ENCODE data around the gene NUDT16L1.

GRCh38 chr16:4651827-4652226 is 41.5 kb upstream of the NUDT16L1 start:
- TF ChIP-seq CTCF (IDR thresholded peaks at IDR 0.05; ENCODE audit: low read depth, low read length), result no peak
- no peak for TF ChIP-seq POLR2A (IDR thresholded peaks at IDR 0.05; ENCODE audit: extremely low read depth, insufficient read length)
- no peak for TF ChIP-seq MAX (IDR thresholded peaks at IDR 0.05; ENCODE audit: low read depth, low read length)
